ENCODE data around the gene CLEC17A.

The CLEC17A gene

GRCh38 chr19:14566712-14567077, 16.2 kb upstream of the CLEC17A start:
- CTCF ChIA-PET: interaction anchor here (8.8 kb wide), 1 partner anchor 11 kb away, joined by 95 read pairs; no protein-coding TSS in a partner anchor

GRCh38 chr19:14567079-14567478, 15.8 kb upstream of the CLEC17A start:
- no peak overlapping the region for H3K4me3 ChIP-seq (ENCODE audit: low read depth, low read length)
- no peak for DNase-seq (ENCODE audit: low read depth, low spot score)
- TF ChIP-seq CTCF (IDR thresholded peaks at IDR 0.05; ENCODE audit: insufficient read depth, low read length, missing control alignments): no peak
- ChIA-PET POLR2A (no interaction called here), CTCF (interaction anchor here (8.8 kb wide), 1 partner anchor 11 kb away, joined by 95 read pairs; no protein-coding TSS in a partner anchor)

More at GRCh38 chr19:14566712-14567077, 16.2 kb upstream of the CLEC17A start:
- DNase-seq (ENCODE audit: low read depth, low spot score): no peak
- no peak overlapping the region for H3K4me3 ChIP-seq (ENCODE audit: low read depth, low read length)
- POLR2A ChIA-PET: no interaction called here
- TF ChIP-seq CTCF (IDR thresholded peaks at IDR 0.05; ENCODE audit: insufficient read depth, low read length, missing control alignments): no peak

GRCh38 chr19:14570864-14571527, 11.9 kb upstream of the CLEC17A start:
- POLR2A ChIA-PET: interaction anchor here (0.9 kb wide), 1 partner anchor 53 kb away, joined by 3 read pairs; the partner anchor contains the start of gene DNAJB1
- H3K4me3 ChIP-seq (ENCODE audit: low read depth, low read length): peak overlapping the region; percentile 99
- TF ChIP-seq CTCF (IDR thresholded peaks at IDR 0.05; ENCODE audit: insufficient read depth, low read length, missing control alignments): no peak
- CTCF ChIA-PET: interaction anchor here (1.7 to 10.6 kb wide), 5 partner anchors 9 to 117 kb away, joined by 5 to 247 read pairs (median 14); partner anchors contain the start of gene ZNF333
- no peak for DNase-seq (ENCODE audit: low read depth, low spot score)

GRCh38 chr19:14571695-14572490, 11.0 kb upstream of the CLEC17A start, which contains the start of gene NDUFB7:
TSS of gene NDUFB7 (minus strand) at chr19:14572066. CDS start at chr19:14572000, 66 bp downstream.
- POLR2A ChIA-PET: interaction anchor here (1.0 to 1.8 kb wide), 2 partner anchors 54 to 118 kb away, joined by 4 to 6 read pairs; partner anchors contain the start of genes DNAJB1 and ZNF333

GRCh38 chr19:14575428-14575980, 7.4 kb upstream of the CLEC17A start:
- POLR2A ChIA-PET: no interaction called here
- CTCF ChIA-PET: interaction anchor here (4.0 to 10.6 kb wide), 2 partner anchors 113 to 314 kb away, joined by 52 to 247 read pairs; partner anchors contain the start of gene ZNF333
- DNase-seq (ENCODE audit: low read depth, low spot score): no peak
- H3K4me3 ChIP-seq (ENCODE audit: low read depth, low read length): no peak overlapping the region
- no peak for TF ChIP-seq CTCF (IDR thresholded peaks at IDR 0.05; ENCODE audit: insufficient read depth, low read length, missing control alignments)

More at GRCh38 chr19:14571695-14572490, 11.0 kb upstream of the CLEC17A start, which contains the start of gene NDUFB7:
- DNase-seq (ENCODE audit: low read depth, low spot score): peak; percentile 72
- peak within 1 kb of the TSS; percentile 99 for H3K4me3 ChIP-seq (ENCODE audit: low read depth, low read length)
- peak; percentile 93 for TF ChIP-seq CTCF (IDR thresholded peaks at IDR 0.05; ENCODE audit: insufficient read depth, low read length, missing control alignments)
- CTCF ChIA-PET: interaction anchor here (0.6 to 10.6 kb wide), 14 partner anchors 10 to 435 kb away, joined by 3 to 247 read pairs (median 6); partner anchors contain the start of genes ASF1B, CLEC17A and ZNF333
